ENCODE results near the gene TUBE1.

DNA sequence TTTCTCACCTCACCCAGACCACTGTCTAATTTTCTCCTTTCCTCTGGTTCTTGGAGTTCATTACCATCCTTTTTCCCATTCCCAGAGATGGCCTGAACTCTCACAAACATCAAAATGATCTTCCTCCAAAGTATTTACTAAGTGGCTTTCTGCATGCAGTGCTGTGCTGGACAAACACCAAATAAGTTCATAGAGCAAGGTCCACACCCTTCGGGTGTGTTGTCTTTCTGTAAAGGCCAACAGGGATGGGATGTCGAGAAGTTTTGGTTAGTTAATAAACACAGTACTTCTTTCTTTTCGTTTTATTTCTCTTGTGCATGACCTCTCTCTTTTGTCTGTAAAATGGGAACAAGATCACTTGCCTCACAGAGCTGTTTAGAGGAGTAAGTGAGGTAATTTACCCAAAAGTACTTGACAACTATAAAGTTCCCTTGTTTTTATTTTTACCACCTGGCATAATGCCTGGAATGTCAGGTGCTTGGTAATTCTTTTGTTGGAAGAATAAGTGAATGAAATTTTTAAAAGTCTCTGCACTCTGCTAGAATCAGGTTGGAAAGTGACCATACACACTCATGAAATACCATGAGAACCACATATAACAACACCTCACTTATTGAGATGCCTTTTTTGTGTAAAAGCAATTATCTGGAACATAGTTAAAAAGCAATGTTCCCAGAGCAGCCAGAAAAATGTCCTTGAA, 56.2 kb downstream of the TUBE1 start:
- TF ChIP-seq, protein P1, sequence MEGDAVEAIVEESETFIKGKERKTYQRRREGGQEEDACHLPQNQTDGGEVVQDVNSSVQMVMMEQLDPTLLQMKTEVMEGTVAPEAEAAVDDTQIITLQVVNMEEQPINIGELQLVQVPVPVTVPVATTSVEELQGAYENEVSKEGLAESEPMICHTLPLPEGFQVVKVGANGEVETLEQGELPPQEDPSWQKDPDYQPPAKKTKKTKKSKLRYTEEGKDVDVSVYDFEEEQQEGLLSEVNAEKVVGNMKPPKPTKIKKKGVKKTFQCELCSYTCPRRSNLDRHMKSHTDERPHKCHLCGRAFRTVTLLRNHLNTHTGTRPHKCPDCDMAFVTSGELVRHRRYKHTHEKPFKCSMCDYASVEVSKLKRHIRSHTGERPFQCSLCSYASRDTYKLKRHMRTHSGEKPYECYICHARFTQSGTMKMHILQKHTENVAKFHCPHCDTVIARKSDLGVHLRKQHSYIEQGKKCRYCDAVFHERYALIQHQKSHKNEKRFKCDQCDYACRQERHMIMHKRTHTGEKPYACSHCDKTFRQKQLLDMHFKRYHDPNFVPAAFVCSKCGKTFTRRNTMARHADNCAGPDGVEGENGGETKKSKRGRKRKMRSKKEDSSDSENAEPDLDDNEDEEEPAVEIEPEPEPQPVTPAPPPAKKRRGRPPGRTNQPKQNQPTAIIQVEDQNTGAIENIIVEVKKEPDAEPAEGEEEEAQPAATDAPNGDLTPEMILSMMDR (IDR thresholded peaks at IDR 0.05), result no peak
- TF ChIP-seq ZFX (IDR thresholded peaks at IDR 0.05; ENCODE audit: borderline replicate concordance), result no peak
